ENCODE results near the gene INPP4A. TPM values are rescaled to one million over a fixed set of nuclear protein-coding genes. Genes with fewer than 3 reads are reported as not detected.
A peak's percentile ranks its signal among the peaks of the same experiment; 100 is the strongest.

INPP4A gene
- total RNA-seq, 1 experiment from 2014 or later, result 8.4 TPM

- Histone ChIP-seq H3K9me3 (no peaks in the 10 kb centered on the region), H3K36me3 (peaks cover 44% of the 10 kb centered on the region), H3K4me3 (peak within 1 kb of the TSS; percentile 94), H3K27me3 (no peaks in the 10 kb centered on the region)
- DNase-seq, result peak; percentile 93
Observed at GRCh38 chr2:98608116-98608961, 163.7 kb downstream of the INPP4A start, which contains the start of the genes COA5 and UNC50. TSS of gene COA5 (minus strand) at chr2:98608512. CDS start at chr2:98608405, 107 bp downstream. TSS of gene UNC50 (plus strand) at chr2:98608589. CDS start at chr2:98609760, 1,171 bp downstream.

GRCh38 chr2:98608962-98609604 lies 164.4 kb downstream of the INPP4A start:
- Histone ChIP-seq H3K4me3 (peak overlapping the region; percentile 94), H3K36me3 (peaks cover 47% of the 10 kb centered on the region), H3K27me3 (no peaks in the 10 kb centered on the region), H3K9me3 (no peaks in the 10 kb centered on the region)
- peak; percentile 8 for DNase-seq

- peaks cover 64% of the 10 kb centered on the region for H3K36me3 ChIP-seq
- no peaks in the 10 kb centered on the region for H3K9me3 ChIP-seq
- no peak overlapping the region for H3K4me3 ChIP-seq
- no peaks in the 10 kb centered on the region for H3K27me3 ChIP-seq
- no peak for DNase-seq
Observed at GRCh38 chr2:98614024-98614739, 169.5 kb downstream of the INPP4A start.

- no peak for DNase-seq
- Histone ChIP-seq H3K9me3 (no peaks in the 10 kb centered on the region), H3K4me3 (no peak overlapping the region), H3K27me3 (no peaks in the 10 kb centered on the region), H3K36me3 (peaks cover 53% of the 10 kb centered on the region)
Observed at GRCh38 chr2:98615481-98615880, 170.8 kb downstream of the INPP4A start.

GRCh38 chr2:98617149-98617548 lies 172.5 kb downstream of the INPP4A start:
- H3K4me3 ChIP-seq, result no peak overlapping the region
- no peak for DNase-seq
- no peaks in the 10 kb centered on the region for H3K27me3 ChIP-seq
- H3K9me3 ChIP-seq, result no peaks in the 10 kb centered on the region
- H3K36me3 ChIP-seq, result peaks cover 39% of the 10 kb centered on the region

GRCh38 chr2:98623657-98624056 lies 179.0 kb downstream of the INPP4A start:
- DNase-seq, result no peak
- no peak overlapping the region for H3K4me3 ChIP-seq
- H3K9me3 ChIP-seq, result peaks cover 2% of the 10 kb centered on the region; the same call in 1 of the 2 replicates
- peaks cover 2% of the 10 kb centered on the region; the same call in 1 of the 2 replicates for H3K36me3 ChIP-seq
- no peaks in the 10 kb centered on the region for H3K27me3 ChIP-seq

GRCh38 chr2:98632351-98632750 lies 187.7 kb downstream of the INPP4A start:
- DNase-seq, result no peak
- Histone ChIP-seq H3K9me3 (peaks cover 2% of the 10 kb centered on the region; the same call in 1 of the 2 replicates), H3K36me3 (no peaks in the 10 kb centered on the region), H3K4me3 (no peak overlapping the region), H3K27me3 (no peaks in the 10 kb centered on the region)

GRCh38 chr2:98634406-98635092 lies 189.9 kb downstream of the INPP4A start:
- Histone ChIP-seq H3K4me3 (no peak overlapping the region), H3K9me3 (no peaks in the 10 kb centered on the region), H3K36me3 (no peaks in the 10 kb centered on the region), H3K27me3 (no peaks in the 10 kb centered on the region)
- no peak for DNase-seq

- H3K4me3 ChIP-seq, result no peak overlapping the region
- DNase-seq, result no peak
- H3K27me3 ChIP-seq, result no peaks in the 10 kb centered on the region
- H3K9me3 ChIP-seq, result no peaks in the 10 kb centered on the region
- no peaks in the 10 kb centered on the region for H3K36me3 ChIP-seq
Observed at GRCh38 chr2:98637401-98638147, 192.9 kb downstream of the INPP4A start.

GRCh38 chr2:98643496-98644100 lies 198.9 kb downstream of the INPP4A start:
- H3K36me3 ChIP-seq, result no peaks in the 10 kb centered on the region
- peaks cover 5% of the 10 kb centered on the region; the same call in 1 of the 2 replicates for H3K27me3 ChIP-seq

More at GRCh38 chr2:98643496-98644100, 198.9 kb downstream of the INPP4A start:
- Histone ChIP-seq H3K4me3 (no peak overlapping the region), H3K9me3 (no peaks in the 10 kb centered on the region)
- no peak for DNase-seq

Other genes starting within 250 kb of the INPP4A start
- gene CNGA3, start 98.4 kb upstream of the INPP4A start, total RNA-seq (2014; rRNA removed; shearing (Covaris generic); ENCODE audit: low replicate concordance), result not detected in 2 replicates
- gene COA5, start 163.7 kb downstream of the INPP4A start, total RNA-seq (2014; rRNA removed; shearing (Covaris generic); ENCODE audit: low replicate concordance), result 28.1 and 42.9 TPM in 2 replicates
- gene UNC50, start 163.7 kb downstream of the INPP4A start, total RNA-seq (2014; rRNA removed; shearing (Covaris generic); ENCODE audit: low replicate concordance), result 31.5 and 54.3 TPM in 2 replicates